GM12892 (cell line): ENCODE data around the gene PYGM.

Experiments
- DNase-seq: peaks from one replicate; pipeline ENCODE4 v3.0.0; 2011; ENCODE audit not compliant: insufficient read length
- FAIRE-seq: peaks from 2 replicates; lab custom pipeline; 2011; peaks lifted over from hg19 to GRCh38; lab: Jason Lieb, UNC
- POLR2A ChIP-seq: IDR thresholded peaks from 2 replicates; pipeline ENCODE4 v1.6.1; 2011; ENCODE audit warnings: low read depth, low read length, control low read depth
- POLR2AphosphoS5 ChIP-seq: IDR thresholded peaks from 2 replicates; pipeline ENCODE4 v1.6.1; 2011; ENCODE audit warnings: low read depth, low read length, control low read depth
- TAF1 ChIP-seq: IDR thresholded peaks from 2 replicates; pipeline ENCODE4 v1.6.1; 2011; ENCODE audit warnings: low read depth, mild to moderate bottlenecking, control low read depth, low read length, borderline replicate concordance

The PYGM gene

DNA sequence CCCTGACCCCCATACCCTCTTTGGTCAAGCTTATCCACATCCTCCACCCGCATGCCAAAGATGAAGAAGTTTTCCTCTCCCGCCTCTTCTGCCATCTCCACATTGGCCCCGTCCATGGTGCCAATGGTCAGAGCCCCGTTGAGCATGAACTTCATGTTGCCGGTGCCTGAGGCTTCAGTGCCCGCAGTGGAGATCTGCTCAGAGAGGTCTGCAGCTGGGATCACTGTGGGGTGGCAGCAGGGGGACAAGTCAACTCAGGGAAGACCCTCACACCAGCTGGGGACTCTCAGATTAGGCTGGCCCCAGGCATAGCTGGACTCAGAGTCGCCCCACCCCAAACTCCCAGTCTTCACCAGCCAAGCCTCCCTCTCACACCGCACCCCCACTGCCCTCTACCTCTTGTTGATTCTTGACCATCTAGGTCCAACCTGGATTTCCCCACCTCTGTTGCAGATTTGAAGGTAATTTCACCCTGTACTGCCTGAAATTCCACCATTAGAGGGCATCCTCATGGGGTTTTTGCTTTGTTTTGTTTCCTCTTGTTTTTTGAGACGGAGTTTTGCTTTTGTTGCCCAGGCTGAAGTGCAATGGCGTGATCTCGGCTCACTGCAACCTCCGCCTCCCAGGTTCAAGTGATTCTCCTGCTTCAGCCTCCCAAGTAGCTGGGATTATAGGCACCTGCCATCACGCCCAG, 9.3 kb downstream of the PYGM start:
- TF ChIP-seq POLR2AphosphoS5, result no peak
- no peak for TF ChIP-seq TAF1
- TF ChIP-seq POLR2A, result no peak
- DNase-seq (no peak), FAIRE-seq (no peak)

DNA sequence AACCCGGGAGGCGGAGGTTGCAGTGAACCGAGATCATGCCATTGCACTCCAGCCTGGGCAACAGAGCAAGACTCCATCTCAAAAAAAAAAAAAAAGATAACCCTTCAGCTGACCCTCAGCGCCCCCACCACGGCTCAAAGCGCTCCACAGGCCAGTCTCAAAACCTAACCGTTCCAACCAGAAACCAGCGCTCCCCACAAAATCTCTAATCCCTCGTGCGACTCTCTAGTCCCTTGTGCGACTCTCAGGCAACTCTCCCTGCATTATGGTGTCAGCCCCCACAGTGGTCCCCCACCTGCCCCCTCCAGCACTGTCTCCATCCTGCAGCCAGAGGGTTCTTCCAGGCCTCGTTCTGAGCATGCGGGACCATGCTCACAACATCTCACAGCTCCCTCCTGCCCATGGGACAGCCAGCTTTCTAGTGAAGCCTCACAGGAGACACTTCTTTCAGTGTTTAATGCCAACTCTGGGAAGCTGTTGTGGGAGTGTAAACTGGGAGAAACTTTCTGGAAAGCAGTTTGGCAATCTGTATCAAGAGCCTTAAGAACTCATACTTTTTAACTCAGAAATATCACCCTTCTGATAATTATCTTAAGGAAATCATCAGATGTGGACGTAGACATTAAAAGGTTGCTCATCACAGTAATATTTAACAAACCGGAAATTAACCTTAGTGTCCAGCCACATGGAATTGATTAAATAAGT, 11.7 kb downstream of the PYGM start:
- DNase-seq, result no peak
- no peak for FAIRE-seq
- no peak for TF ChIP-seq POLR2AphosphoS5
- no peak for TF ChIP-seq TAF1
- no peak for TF ChIP-seq POLR2A

DNA sequence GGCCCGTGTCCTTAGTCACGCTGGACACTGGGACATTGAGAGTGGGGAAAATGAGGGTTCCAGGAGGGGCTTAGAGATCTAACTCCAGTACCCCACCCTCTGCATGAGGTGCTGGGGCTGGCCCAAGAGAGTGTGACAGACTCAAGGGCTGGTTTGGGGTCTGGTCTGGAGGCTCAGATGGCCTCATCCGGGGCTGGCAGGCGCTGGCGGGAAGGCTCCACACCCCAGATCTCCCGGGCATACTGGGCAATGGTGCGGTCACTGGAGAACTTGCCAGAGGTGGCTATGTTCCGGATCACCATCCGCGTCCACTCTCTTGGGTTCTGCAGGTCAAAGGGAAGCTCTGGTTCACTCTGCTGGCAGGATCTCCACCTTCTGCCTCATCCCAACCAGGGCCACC, 13.3 kb downstream of the PYGM start:
- TF ChIP-seq POLR2AphosphoS5, result no peak
- no peak for TF ChIP-seq TAF1
- TF ChIP-seq POLR2A, result no peak
- FAIRE-seq (no peak), DNase-seq (no peak)

DNA sequence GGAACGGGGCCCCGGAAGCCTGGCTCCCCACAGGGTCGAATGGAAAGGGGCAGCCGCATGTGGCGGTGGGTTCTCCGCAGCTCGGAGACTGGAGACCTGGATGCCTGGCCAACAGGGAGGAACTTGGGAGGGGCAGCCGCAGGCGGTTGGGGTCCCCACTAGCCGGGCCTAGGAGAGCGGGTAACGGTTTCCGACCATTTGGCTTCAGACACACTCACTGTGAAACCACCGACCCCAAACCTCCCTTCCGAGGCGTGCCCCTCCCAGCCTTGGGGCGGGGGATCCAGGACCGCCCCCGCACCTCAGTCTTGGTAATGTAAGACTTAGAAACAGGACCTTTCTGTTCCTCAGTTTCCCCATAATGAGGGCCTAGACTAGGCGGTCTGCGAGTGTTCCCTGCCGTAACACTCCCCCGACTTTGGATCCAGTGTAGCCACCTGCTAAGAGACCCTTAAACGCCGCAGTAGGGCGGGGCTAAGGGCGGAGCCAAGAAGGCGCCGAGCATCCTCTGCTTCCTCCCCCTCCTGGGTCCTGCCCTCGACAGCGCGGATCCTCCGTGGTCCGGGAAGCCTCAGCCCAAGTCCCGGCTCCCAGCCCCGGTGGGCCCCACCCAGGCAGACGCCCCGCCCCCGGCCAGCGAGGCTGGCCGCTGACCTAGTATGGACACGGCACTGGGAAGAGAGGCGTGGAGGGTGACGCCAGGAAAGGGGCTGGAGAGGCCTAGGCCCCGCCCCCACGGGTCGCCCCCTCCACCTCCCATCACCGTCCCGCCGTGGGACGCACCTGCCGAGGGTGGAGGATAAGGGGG, 14.0 kb downstream of the PYGM start:
- TF ChIP-seq TAF1 (no peak), POLR2A (no peak), POLR2AphosphoS5 (no peak)
- DNase-seq (peak; percentile 77), FAIRE-seq (peak; percentile 87)

DNA sequence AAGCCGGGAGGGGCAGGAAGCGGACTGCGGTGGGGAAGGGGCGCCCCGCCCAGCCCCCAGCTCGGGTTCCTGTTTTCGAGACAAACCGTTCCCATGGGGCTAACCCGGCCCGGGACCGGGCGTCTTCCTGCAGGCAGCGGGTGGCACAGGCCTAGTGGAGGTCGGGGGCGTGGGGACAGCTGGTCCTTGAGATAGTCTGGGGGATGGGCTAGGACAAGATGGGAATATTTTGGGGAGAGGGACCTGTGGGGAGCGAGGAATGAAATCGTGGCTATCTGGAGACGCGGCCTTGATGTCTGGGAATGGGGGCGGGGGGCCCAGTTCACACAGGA, 14.6 kb downstream of the PYGM start:
- DNase-seq (peak; percentile 61), FAIRE-seq (peak; percentile 14)
- TF ChIP-seq POLR2AphosphoS5 (no peak), TAF1 (no peak), POLR2A (no peak)

DNA sequence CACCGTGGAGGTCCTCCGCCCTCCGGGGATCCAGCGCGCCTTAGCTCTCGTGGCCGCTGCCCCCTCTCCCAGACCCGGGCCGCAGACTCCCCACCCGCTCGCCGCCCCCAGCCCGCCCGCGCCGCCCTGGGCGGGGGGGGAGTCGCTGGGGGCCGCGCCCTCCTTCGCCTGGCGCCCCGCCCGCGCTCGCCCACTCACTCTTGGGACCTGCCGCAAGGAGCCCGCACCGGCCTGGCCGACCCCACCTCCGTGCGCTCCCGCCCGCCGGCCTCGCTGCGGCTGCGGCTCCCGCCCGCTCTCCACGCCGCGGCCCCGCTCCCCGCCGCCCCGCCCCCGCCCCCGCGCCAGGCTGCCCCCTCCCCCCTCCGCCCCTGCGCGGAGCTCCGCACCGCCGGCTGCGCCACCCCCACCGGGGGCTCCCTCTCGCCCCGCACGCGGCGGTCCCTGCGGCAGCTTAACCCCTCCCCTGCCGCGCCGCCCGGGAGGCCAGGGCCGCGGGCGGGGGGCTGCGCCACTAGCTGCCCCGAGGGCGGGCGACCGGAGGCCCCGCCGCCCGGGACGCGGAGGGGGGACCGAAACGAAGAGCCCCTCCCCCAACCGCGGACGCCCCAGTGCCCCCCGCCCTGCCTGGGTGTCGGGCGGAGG, 15.1 kb downstream of the PYGM start:
- no peak for TF ChIP-seq POLR2AphosphoS5
- no peak for TF ChIP-seq POLR2A
- TF ChIP-seq TAF1, result no peak
- FAIRE-seq (no peak), DNase-seq (no peak)

DNA sequence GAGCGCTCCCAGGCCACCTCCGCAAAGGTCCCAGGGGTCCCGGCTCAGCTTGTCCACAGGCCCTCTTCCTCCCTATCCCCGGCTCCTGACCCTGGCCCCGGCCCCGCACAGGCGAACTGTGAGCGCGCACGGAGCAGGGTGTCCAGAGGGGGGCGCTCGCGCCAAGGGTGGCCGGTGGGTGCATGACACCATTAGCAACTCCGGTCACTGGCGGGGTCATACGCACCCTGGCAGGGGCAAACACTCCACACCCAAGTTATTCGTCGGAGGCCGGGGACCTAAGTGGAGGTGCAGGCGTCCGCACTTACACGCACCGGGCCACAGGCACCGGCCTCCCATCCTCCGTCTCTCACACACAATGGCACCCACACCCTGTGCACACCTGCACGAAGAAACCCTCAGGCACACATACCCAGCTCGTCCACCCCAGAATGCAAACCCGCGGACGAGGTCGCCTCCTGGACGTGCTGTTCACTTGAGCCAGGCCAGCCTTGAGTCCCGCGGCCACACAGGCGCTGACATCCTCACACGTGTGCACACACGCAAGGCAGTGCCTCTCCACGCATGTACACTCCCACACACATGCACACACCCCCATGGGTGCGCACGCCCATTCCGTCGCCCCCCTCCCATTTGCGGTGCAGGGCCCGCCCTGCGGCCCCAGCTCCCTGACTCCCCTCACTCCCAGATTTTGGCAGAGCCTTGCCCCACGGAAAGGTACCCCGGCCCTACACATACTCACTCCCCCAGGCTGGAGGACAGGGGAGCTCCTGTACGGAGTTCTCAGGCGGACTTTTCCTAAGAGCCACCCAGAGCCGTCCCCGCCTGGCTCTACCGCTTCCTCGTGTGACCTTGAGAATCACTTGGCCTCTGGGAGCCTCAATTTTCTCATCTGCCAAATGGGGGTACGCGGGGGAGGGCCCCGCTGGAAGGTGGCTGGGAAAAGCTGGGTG, 15.9 kb downstream of the PYGM start, which contains the start of gene RASGRP2:
RASGRP2 (minus strand) TSS at position 552 of the 953 bp plus-strand sequence. CDS start 1,276 bp downstream, outside the sequence.
- no peak for TF ChIP-seq POLR2A
- no peak for TF ChIP-seq POLR2AphosphoS5
- TF ChIP-seq TAF1, result no peak
- no peak for DNase-seq
- peak; percentile 97 for FAIRE-seq

DNA sequence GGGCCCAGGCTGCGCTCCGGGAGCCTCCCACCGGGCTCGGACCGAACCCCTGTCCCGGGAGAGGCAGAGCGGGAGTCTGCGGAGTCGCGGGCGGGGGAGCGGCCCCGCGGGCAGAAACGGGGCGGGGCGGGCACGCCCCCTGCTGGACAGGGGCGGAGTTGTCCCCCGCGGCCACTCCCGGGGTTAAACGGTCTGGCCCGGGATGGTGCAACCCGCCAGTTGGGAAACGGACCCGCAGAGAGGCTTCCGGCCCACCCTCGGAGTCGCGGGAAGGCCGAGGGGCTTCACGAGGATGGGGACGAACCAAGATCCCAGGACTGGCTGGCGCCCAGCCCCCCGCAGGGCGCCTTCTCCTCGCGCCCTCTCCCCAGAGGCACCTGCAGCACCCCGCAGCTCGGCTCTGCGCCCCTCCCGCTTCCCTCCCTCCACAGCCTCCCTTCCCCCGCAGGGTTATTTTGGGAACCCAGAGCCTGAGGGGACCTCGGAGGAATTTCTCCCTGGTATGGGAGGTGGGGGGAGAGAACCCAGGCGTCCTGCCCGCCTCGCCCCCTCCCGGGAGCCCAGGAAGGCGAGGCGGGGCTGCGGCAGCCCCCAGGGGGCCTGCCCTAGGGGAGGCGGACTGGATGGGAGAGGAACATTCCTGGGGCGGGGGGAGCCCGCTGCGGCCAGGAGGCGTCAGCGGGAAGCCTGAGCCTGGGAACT, 16.7 kb downstream of the PYGM start:
- FAIRE-seq, result peak; percentile 86
- peak; percentile 96 for DNase-seq
- TF ChIP-seq TAF1, result no peak

DNA sequence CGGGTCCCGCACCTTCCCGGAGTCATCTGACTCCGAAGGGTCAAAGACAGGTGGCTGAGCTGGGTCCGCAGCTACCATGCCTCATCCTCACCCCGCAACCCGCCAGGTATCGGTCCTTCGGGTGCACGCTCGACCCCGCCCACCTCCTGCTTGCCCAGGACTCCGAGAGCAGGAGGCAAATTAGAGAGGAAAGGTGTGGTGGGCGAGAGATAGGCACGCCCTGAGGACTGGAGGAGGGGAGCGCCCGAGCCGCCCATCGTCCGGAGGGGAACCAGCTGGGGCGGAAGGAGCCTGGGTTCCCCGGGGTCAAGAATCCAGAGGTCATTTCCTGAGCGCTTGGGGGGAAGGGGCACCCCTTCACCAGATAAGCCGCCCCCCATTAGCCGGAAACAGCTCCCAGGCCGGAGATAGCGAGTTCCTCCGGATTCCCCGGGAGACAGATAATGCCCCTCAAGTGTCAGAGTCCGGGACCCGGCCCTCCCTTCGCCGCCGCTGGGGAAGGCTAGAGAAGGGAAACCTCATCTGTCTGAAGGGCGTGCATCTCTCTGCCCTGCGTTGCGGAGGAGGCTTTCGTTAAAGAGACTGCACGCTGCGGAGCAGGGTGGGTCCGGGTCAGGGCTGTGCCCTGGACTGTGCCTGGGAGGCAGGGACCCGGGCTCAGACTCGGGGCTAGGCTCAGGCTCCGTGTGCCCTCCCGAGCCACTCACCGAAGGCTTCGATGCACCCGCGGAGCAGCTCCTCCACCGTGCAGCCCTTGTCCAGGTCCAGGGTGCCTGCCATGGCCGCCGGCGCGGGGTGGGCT, 17.5 kb downstream of the PYGM start:
- FAIRE-seq (no peak), DNase-seq (no peak)

More for the DNA sequence above, 17.5 kb downstream of the PYGM start:
- TF ChIP-seq TAF1, result no peak
- TF ChIP-seq POLR2A, result no peak
- TF ChIP-seq POLR2AphosphoS5, result no peak
